GM12878 (cell line): ENCODE measurements around the gene NELFE. TPM values are rescaled to one million over a fixed set of nuclear protein-coding genes. Genes with fewer than 3 reads are reported as not detected.

Experiments
- ASH2L ChIP-seq: fragments of 300-600, 200-600 bp; sonication (generic); IDR thresholded peaks from 2 replicates; pipeline ENCODE4 v1.6.1; 2017; ENCODE audit warnings: low read depth, mild to moderate bottlenecking, borderline replicate concordance
- ATF2 ChIP-seq: IDR thresholded peaks from 2 replicates; pipeline ENCODE4 v1.6.1; 2012; ENCODE audit warnings: low read length, inconsistent platforms
- ATF7 ChIP-seq: fragments of 450-650 bp; IDR thresholded peaks from 2 replicates; pipeline ENCODE4 v1.6.1; 2016; ENCODE audit warnings: low read depth, mild to moderate bottlenecking
- CEBPB ChIP-seq, 2 experiments: fragments of 150-350 bp in 1 of 2; IDR thresholded peaks; 2 replicates each; pipeline ENCODE4 v1.6.1; 2012 to 2014; ENCODE audit warnings: low read depth in 2 of 2, low read length in 2 of 2, borderline replicate concordance in 1 of 2, inconsistent platforms in 1 of 2
- EED ChIP-seq: sonication (generic); IDR thresholded peaks from 2 replicates; pipeline ENCODE4 v1.6.1; 2016; ENCODE audit warnings: antibody characterized with exemption, low read depth
- ELK1 ChIP-seq: IDR thresholded peaks from 2 replicates; pipeline ENCODE4 v1.6.1; 2012; ENCODE audit warnings: low read depth, low read length, improper control_type of control experiment
- ETV6 ChIP-seq, 2 experiments: fragments of 450-650 bp in 1 of 2; IDR thresholded peaks in 1 of 2; conservative IDR thresholded peaks in 1 of 2; 2 replicates each; pipeline ENCODE4 v1.6.1; 2014; ENCODE audit warnings: antibody characterized with exemption in 1 of 2, borderline replicate concordance in 1 of 2, low read depth in 1 of 2, mild to moderate bottlenecking in 1 of 2, moderate library complexity in 1 of 2
- GABPA ChIP-seq: IDR thresholded peaks from 2 replicates; pipeline ENCODE4 v1.6.1; 2014; ENCODE audit warnings: antibody characterized with exemption, low read depth, mild to moderate bottlenecking, inconsistent platforms
- JUNB ChIP-seq: IDR thresholded peaks from 2 replicates; pipeline ENCODE4 v1.6.1; 2016; ENCODE audit warnings: antibody characterized with exemption, mild to moderate bottlenecking
- MLLT1 ChIP-seq: fragments of 450-650 bp; IDR thresholded peaks from 2 replicates; pipeline ENCODE4 v1.6.1; 2016; ENCODE audit warnings: mild to moderate bottlenecking
- NFIC ChIP-seq: IDR thresholded peaks from 2 replicates; pipeline ENCODE4 v1.6.1; 2012; ENCODE audit warnings: low read depth, mild to moderate bottlenecking, inconsistent platforms, low read length, moderate library complexity
- NR2F1 ChIP-seq: fragments of 450-650 bp; conservative IDR thresholded peaks from 2 replicates; pipeline ENCODE4 v1.6.1; 2017; ENCODE audit warnings: mild to moderate bottlenecking
- PML ChIP-seq: IDR thresholded peaks from 2 replicates; pipeline ENCODE4 v1.6.1; 2012; ENCODE audit warnings: low read length, inconsistent platforms
- POLR2AphosphoS2 ChIP-seq: IDR thresholded peaks from 2 replicates; pipeline ENCODE4 v1.6.1; 2011; ENCODE audit warnings: low read depth, mild to moderate bottlenecking, low read length, improper control_type of control experiment, moderate library complexity
- SP1 ChIP-seq: IDR thresholded peaks from one replicate; pipeline ENCODE4 v1.6.1; 2011; ENCODE audit warnings: low read depth, low read length
- SPI1 ChIP-seq: IDR thresholded peaks from 2 replicates; pipeline ENCODE4 v1.6.1; 2011; ENCODE audit warnings: low read depth, mild to moderate bottlenecking, low read length, moderate library complexity, borderline replicate concordance; ENCODE audit not compliant: insufficient read depth
- ZBED1 ChIP-seq: IDR thresholded peaks from 2 replicates; pipeline ENCODE4 v1.6.1; 2016; ENCODE audit warnings: borderline replicate concordance
- ZNF24 ChIP-seq: fragments of 450-650 bp; IDR thresholded peaks from 2 replicates; pipeline ENCODE4 v1.6.1; 2017; ENCODE audit warnings: antibody characterized with exemption, mild to moderate bottlenecking
- polyA plus RNA-seq, 11 experiments: library from polyadenylated mRNA; depleted of rRNA in 4 of 11; unstranded in 6 of 11; stranded (reverse) in 5 of 11; fragments of >200 nt; fragmentation: Nextera tagmentation in 4 of 11; fragmentation: Illumina TruSeq in 1 of 11; extraction: Ambion mirVana in 4 of 11; extraction: Trizol in 1 of 11; gene quantifications; 1 replicate in 1 of 11; 2 replicates in 10 of 11; pipeline versions ENCODE4 v1.2.1 to v1.2.3, GENCODE V29; 2011 to 2016; ENCODE audit warnings: inconsistent platforms in 2 of 11, missing spikeins in 2 of 11, low read depth in 1 of 11
- total RNA-seq, 4 experiments: library from RNA; depleted of rRNA in 3 of 4; stranded (reverse); fragments of >200 nt in 3 of 4; fragmentation: Illumina TruSeq in 1 of 4; extraction: Trizol in 1 of 4; gene quantifications; 2 replicates each; pipeline versions ENCODE4 v1.2.1 to v1.2.3, GENCODE V29; 2013 to 2021
- TF ChIP-seq, protein P1 (sequence below): fragments of 450-650 bp; IDR thresholded peaks from 2 replicates; pipeline ENCODE4 v1.6.1; 2017; ENCODE audit warnings: mild to moderate bottlenecking
- TF ChIP-seq, protein P2 (sequence below): fragments of 450-650 bp; conservative IDR thresholded peaks from 2 replicates; pipeline ENCODE4 v1.6.1; 2017; ENCODE audit warnings: mild to moderate bottlenecking, moderate library complexity

NELFE gene
- total and polyA plus RNA-seq, 10 of the 15 experiments (the other 5 are each of a cell fraction or from before 2014, with no cell fraction given), result 8.5 to 105 (median 59.7) TPM

GRCh38 chr6:31971993-31972708, 13.4 kb upstream of the NELFE start, which contains the start of gene DXO (continued):
- TF ChIP-seq MLLT1, result no peak; the same call in none of the 2 replicates
- TF ChIP-seq EED, result peak; percentile 87
- TF ChIP-seq ATF2, result peak; percentile 96
- TF ChIP-seq CEBPB (IDR thresholded peaks at IDR 0.05; ENCODE audit: borderline replicate concordance in 1 of 2, low read depth in 2 of 2, low read length in 2 of 2), result peak in 1 of 2 experiments; percentile 94; a peak in 2 of 4 replicates
- no peak; the same call in 1 of the 2 replicates for TF ChIP-seq JUNB
- TF ChIP-seq, protein P1, sequence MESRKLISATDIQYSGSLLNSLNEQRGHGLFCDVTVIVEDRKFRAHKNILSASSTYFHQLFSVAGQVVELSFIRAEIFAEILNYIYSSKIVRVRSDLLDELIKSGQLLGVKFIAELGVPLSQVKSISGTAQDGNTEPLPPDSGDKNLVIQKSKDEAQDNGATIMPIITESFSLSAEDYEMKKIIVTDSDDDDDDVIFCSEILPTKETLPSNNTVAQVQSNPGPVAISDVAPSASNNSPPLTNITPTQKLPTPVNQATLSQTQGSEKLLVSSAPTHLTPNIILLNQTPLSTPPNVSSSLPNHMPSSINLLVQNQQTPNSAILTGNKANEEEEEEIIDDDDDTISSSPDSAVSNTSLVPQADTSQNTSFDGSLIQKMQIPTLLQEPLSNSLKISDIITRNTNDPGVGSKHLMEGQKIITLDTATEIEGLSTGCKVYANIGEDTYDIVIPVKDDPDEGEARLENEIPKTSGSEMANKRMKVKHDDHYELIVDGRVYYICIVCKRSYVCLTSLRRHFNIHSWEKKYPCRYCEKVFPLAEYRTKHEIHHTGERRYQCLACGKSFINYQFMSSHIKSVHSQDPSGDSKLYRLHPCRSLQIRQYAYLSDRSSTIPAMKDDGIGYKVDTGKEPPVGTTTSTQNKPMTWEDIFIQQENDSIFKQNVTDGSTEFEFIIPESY, result 0 out of 2 replicates have a peak, but pooled peaks have one; percentile 34
- peak; percentile 74 for TF ChIP-seq SP1
- peak; percentile 17; the same call in 1 of the 2 replicates for TF ChIP-seq ZBED1
- peak; percentile 71 for TF ChIP-seq ELK1
- TF ChIP-seq SPI1, result peak; percentile 19; the same call in 1 of the 2 replicates
- no peak for TF ChIP-seq PML
- peak; percentile 11; the same call in 1 of the 2 replicates for TF ChIP-seq POLR2AphosphoS2
- TF ChIP-seq, protein P2, sequence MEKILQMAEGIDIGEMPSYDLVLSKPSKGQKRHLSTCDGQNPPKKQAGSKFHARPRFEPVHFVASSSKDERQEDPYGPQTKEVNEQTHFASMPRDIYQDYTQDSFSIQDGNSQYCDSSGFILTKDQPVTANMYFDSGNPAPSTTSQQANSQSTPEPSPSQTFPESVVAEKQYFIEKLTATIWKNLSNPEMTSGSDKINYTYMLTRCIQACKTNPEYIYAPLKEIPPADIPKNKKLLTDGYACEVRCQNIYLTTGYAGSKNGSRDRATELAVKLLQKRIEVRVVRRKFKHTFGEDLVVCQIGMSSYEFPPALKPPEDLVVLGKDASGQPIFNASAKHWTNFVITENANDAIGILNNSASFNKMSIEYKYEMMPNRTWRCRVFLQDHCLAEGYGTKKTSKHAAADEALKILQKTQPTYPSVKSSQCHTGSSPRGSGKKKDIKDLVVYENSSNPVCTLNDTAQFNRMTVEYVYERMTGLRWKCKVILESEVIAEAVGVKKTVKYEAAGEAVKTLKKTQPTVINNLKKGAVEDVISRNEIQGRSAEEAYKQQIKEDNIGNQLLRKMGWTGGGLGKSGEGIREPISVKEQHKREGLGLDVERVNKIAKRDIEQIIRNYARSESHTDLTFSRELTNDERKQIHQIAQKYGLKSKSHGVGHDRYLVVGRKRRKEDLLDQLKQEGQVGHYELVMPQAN, result peak; percentile 93
- peak; percentile 91 for TF ChIP-seq GABPA
- TF ChIP-seq NR2F1, result peak; percentile 46; the same call in 1 of the 2 replicates
- 0 out of 4 replicates have a peak, but pooled peaks of 1 of the 2 experiments have one; percentile 14 for TF ChIP-seq ETV6 (conservative IDR thresholded peaks at IDR 0.05 in 1 of 2, IDR thresholded peaks at IDR 0.05 in 1 of 2; ENCODE audit: borderline replicate concordance in 1 of 2, low read depth in 1 of 2)
- 0 out of 2 replicates have a peak, but pooled peaks have one; percentile 90 for TF ChIP-seq ASH2L
- TF ChIP-seq ATF7, result no peak; the same call in 1 of the 2 replicates
- TF ChIP-seq ZNF24, result 0 out of 2 replicates have a peak, but pooled peaks have one; percentile 11
- no peak; the same call in 1 of the 2 replicates for TF ChIP-seq NFIC
